AG09319 (cell line): ENCODE measurements around the gene RBM25.

Source experiments
- DNase-seq: peaks from one replicate; pipeline ENCODE4 v3.0.0-alpha.2; 2010; ENCODE audit warnings: low read depth; ENCODE audit errors: extremely low read depth
- CTCF ChIP-seq: IDR thresholded peaks from 2 replicates; pipeline ENCODE4 v1.5.1; 2011; ENCODE audit warnings: low read depth, mild to moderate bottlenecking, inconsistent platforms, low read length, moderate library complexity

Gene RBM25

GRCh38 chr14:73105050-73105449 is 46.7 kb downstream of the RBM25 start:
- TF ChIP-seq CTCF, result no peak
- no peak for DNase-seq

- no peak for DNase-seq
- no peak for TF ChIP-seq CTCF
These were observed 47.4 kb downstream of the RBM25 start for GRCh38 chr14:73105727-73106126.

- TF ChIP-seq CTCF, result no peak
These were observed 57.8 kb downstream of the RBM25 start for GRCh38 chr14:73116079-73116665.

DNA sequence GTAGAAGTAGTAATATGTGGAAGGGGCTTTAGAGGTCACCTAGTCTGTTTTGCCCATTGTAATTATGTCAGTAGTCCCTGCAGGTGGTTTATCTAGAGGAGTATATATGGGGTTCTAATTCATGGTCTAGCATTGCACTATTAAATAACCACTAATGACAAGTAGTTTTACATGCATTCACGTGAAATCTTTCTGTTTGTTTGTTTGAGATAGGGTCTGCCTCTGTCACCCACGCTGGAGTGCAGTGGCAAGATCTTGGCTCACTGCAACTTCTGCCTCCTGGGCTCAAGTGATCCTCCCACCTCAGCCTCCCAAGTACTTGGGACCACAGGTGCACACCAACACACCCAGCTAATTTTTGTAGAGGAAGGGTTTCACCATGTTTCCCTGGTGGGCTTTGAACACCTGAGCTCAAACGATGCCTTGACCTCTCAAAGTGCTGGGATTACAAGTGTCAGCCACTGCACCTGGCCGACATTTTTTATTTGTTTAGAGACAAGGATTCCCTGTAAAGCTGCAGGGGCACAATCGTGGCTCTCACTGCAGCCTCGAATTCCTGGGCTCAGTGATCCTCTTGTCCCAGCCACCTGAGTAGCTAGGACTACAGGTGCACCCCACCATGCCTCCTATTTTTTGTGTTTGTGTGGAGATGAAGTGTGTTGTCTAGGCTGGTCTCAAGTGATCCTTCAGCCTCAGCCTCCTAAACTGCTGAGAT is 66.0 kb downstream of the RBM25 start:
- TF ChIP-seq CTCF, result no peak
- DNase-seq, result no peak

More at GRCh38 chr14:73116079-73116665, 57.8 kb downstream of the RBM25 start:
- no peak for DNase-seq

DNA sequence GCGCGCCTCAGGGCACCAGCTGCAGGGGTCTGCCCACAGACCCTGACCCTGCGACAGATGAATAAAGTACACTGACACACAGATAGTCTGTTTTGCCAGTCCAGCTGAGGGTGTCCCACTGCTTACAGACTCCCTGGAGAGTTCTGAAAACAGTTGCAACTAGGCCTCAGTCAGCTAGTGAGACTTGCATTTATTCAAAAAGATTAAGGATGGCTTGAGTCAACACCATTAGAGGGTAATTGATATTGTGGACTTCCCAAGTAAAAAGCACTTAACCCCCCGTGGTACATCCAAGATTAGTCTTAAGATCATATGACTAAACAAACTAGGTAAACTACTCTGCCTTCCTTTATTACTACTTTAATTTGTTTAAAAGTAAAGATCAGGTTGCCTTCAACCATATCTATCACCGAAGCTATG is 66.8 kb downstream of the RBM25 start:
- no peak for DNase-seq
- no peak for TF ChIP-seq CTCF

- TF ChIP-seq CTCF, result no peak
These were observed 67.4 kb downstream of the RBM25 start for GRCh38 chr14:73125746-73126145.

GRCh38 chr14:73133795-73134194 is 75.5 kb downstream of the RBM25 start:
- DNase-seq, result no peak

More at GRCh38 chr14:73125746-73126145, 67.4 kb downstream of the RBM25 start:
- DNase-seq, result no peak

More at GRCh38 chr14:73133795-73134194, 75.5 kb downstream of the RBM25 start:
- TF ChIP-seq CTCF, result no peak
